Measurements from ENCODE around the gene FOXR2.

Gene FOXR2, protein sequence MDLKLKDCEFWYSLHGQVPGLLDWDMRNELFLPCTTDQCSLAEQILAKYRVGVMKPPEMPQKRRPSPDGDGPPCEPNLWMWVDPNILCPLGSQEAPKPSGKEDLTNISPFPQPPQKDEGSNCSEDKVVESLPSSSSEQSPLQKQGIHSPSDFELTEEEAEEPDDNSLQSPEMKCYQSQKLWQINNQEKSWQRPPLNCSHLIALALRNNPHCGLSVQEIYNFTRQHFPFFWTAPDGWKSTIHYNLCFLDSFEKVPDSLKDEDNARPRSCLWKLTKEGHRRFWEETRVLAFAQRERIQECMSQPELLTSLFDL

DNA sequence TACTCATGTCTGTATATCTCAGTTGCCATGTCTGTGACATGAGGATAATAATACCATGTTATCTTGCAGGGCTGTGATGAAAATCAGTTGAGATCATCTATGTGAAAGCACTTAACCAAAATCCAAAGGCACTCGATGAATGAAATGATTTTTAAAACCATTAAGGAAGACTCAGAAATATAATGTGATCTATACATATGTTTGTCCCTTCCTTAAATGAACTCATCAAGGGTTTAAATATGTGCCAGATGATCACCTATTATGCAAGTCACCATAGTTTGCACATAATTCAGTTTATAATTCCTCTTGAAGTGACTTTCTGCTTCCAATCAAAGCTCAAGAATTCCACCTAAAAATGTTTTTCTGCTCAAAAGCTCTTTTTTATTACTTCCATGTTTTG is at the start of gene FOXR2:
FOXR2 (plus strand) TSS at position 301 of the 400 bp plus-strand sequence. CDS start 312 bp downstream, outside the sequence.
- DNase-seq (ENCODE audit: low spot score): no peak
- FAIRE-seq: no peak

DNA sequence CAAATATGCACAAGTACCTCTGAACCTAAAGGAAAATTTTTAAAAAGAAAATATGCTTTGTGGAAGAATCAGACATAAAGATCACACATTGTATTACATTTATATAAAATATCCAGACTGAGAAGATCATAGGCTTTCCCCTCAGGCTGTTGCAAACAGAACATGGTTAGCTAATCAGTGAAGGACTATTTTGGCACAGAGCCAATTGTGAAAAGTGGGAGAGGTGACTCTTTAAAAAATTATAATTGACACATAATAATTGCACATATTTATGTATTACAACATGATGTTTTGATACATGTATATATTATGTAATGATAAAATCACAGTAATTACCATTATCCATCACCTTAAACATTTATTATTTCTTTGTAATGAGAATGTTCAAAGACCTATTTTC is 44.1 kb upstream of the FOXR2 start:
- FAIRE-seq (no peak), DNase-seq (ENCODE audit: low spot score) (no peak)

GRCh38 chrX:55582447-55582846 is 40.8 kb upstream of the FOXR2 start:
- FAIRE-seq (no peak), DNase-seq (ENCODE audit: low spot score) (no peak)

DNA sequence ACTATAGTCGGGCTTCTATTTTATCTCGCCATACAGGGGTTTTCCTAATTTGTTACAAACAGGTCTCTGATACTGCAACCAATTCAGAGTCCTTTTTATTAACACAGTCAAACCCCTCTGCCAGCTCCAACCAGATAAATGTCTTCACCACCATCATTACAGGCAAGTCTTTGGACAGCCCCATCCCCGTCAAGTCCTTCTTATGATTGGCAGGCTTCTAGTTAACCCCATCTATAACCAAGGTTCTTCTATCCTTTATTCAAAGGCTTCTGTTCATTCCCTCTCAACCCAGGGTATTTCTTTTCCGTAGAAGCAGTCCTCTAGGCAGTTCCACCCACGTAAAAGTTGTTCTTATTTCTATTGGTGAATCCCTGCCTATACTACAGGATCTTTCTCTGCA is 29.9 kb upstream of the FOXR2 start:
- DNase-seq (ENCODE audit: low spot score) (no peak), FAIRE-seq (no peak)

DNA sequence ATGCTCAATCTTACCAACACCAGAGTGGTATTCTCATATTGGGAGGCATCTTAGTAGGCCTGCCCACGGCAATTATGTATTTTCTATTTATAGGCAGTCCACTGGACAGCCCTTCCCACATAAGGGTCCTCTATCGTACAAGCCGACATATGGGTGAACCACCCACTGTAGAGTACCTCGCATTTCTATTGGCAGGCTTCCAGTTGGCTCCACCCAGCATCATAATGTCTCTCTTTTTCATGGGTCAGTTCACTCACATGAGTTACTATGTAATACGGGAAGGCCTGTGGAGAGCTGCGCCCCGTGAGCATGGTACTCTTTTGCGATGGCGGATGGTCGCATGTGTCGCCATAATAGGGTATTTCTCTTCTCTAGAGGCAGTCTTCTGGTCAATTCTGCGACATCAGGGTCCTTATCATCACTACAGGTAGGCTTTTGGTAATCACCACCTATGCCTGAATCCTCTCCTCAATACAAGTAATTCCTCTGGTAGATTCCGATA is 29.4 kb upstream of the FOXR2 start:
- DNase-seq (ENCODE audit: low spot score) (no peak), FAIRE-seq (no peak)

DNA sequence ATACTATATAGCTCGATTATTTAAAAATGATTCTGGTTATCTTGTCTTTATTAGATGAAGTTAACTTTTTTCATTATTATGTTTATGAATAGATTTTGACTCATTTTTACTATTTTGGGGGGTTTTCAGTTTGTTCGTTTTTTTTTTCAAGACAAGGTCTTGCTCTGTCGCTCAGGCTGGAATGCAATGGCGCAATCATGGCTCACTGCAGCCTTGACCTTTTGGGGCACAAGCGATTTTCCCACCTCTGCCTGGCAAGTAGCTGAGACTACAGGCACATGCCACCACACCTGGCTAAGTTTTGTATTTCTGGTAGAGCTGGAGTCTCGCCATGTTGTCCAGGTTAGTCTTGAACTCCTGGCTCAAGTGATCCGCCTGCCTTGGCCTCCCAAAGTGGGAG is 24.9 kb upstream of the FOXR2 start:
- DNase-seq (ENCODE audit: low spot score) (no peak), FAIRE-seq (no peak)

DNA sequence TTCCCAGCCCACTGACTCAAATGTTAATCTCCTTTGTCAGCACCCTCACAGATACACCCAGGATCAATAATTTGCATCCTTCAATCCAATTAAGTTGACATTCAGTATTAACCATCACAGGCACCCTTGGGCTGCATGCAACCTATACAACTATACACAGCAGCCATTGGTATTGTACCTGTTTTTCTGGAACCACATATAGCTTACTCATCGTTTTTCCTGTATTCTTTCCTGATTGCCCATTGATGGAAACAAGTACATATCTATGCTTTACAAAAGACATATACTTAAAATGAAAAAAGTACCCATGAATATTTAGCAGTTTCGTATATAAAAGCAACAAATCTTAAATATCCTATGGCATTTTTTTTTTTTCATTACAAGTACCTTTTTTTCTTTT is 3.7 kb upstream of the FOXR2 start:
- FAIRE-seq (no peak), DNase-seq (ENCODE audit: low spot score) (no peak)

DNA sequence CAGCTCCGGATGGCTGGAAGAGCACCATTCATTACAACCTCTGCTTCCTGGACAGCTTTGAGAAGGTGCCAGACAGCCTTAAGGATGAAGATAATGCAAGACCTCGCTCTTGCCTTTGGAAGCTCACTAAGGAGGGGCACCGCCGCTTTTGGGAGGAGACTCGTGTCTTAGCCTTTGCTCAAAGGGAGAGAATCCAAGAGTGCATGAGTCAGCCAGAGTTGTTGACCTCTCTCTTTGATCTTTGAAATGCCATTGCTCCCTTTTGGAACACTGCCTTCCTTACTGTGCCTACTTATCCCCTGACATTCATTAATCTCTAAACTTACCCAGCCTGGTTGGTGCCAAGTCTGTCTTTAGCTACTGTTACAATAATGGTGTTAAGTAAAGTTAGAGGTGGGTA is 1.2 kb downstream of the FOXR2 start:
- FAIRE-seq (no peak), DNase-seq (ENCODE audit: low spot score) (peak; percentile 38)

DNA sequence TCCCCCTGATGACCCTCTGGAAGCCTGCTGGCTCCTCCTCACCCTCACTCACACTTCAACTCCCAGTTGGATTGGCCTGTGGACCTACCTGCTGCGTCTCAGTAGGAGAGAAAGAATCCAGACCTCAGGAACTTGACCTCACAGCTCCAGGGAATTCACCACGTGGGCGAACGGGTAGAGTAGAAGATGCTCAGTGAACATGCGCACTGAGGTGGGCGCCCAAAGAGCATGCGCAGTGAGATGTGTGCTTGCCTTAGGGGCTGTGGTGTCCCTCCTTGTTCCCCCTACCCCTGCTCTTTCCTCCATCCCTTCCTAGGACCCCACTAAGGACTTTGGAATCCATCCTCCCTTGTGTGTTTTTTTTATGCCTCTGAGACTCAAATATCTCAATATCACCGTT is 12.9 kb downstream of the FOXR2 start:
- FAIRE-seq (no peak), DNase-seq (ENCODE audit: low spot score) (no peak)

GRCh38 chrX:55638933-55639332 is 15.7 kb downstream of the FOXR2 start:
- FAIRE-seq (no peak), DNase-seq (ENCODE audit: low spot score) (no peak)

DNA sequence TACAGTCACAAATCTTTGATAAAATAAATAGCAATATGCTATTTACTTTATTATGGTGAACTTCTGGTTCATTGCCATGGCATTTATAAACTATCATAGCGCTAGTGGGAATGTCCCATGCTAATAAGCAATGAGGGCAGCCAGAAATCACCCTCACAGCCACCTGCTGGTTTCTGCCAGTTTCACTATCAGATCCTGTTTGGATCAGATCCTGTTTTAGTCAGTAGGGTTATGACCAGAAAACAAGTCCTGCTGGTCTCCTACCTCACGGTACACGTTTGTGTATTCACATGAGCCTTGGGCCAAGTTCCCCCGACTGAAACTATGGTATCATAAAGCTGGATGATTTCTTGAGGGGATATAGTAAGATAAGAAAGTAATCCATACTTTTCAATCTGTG is 17.7 kb downstream of the FOXR2 start:
- no peak for FAIRE-seq
- DNase-seq (ENCODE audit: low spot score): no peak

GRCh38 chrX:55648434-55648833 is 25.2 kb downstream of the FOXR2 start:
- no peak for FAIRE-seq

GRCh38 chrX:55659931-55660330 is 36.7 kb downstream of the FOXR2 start:
- no peak for FAIRE-seq
- DNase-seq (ENCODE audit: low spot score): no peak

More at GRCh38 chrX:55648434-55648833, 25.2 kb downstream of the FOXR2 start:
- DNase-seq (ENCODE audit: low spot score): no peak

- DNase-seq (ENCODE audit: low spot score) (no peak), FAIRE-seq (no peak)
Measured at GRCh38 chrX:55663584-55663983, 40.4 kb downstream of the FOXR2 start.

- FAIRE-seq: no peak
- DNase-seq (ENCODE audit: low spot score): no peak
Measured at GRCh38 chrX:55668084-55668483, 44.9 kb downstream of the FOXR2 start.

Data from urothelium cell line (cell line).